ENCODE measurements around the gene DNAH1.

DNA sequence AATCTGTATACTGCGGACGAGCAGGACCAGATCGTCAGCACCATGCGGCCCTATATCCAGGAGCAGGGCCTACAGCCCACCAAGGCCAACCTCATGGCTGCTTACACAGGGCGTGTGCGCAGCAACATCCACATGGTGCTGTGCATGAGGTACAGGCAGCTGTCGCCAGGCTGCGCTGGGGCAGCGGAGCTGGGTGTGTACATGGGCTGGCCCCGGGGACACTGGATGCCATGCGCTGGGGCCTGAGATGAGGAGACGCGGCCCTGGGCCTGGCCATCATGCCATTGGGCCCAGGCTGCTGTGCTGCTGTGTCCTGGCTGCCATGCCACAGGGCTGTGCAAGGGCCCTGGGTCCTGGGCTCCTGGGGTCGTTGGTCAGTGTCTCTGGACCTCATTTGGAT lies 67.3 kb downstream of the DNAH1 start:
- TF ChIP-seq POLR2A (IDR thresholded peaks at IDR 0.05) (no peak), POLR2AphosphoS5 (IDR thresholded peaks at IDR 0.05) (no peak)
- TF ChIP-seq, protein P1, sequence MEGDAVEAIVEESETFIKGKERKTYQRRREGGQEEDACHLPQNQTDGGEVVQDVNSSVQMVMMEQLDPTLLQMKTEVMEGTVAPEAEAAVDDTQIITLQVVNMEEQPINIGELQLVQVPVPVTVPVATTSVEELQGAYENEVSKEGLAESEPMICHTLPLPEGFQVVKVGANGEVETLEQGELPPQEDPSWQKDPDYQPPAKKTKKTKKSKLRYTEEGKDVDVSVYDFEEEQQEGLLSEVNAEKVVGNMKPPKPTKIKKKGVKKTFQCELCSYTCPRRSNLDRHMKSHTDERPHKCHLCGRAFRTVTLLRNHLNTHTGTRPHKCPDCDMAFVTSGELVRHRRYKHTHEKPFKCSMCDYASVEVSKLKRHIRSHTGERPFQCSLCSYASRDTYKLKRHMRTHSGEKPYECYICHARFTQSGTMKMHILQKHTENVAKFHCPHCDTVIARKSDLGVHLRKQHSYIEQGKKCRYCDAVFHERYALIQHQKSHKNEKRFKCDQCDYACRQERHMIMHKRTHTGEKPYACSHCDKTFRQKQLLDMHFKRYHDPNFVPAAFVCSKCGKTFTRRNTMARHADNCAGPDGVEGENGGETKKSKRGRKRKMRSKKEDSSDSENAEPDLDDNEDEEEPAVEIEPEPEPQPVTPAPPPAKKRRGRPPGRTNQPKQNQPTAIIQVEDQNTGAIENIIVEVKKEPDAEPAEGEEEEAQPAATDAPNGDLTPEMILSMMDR (IDR thresholded peaks at IDR 0.05): no peak
